Stimulated activated CD4-positive, alpha-beta T cell treated with anti-CD3 and anti-CD28 coated beads, Interleukin-4, amount 100 ng/mL, for 24 hours (primary cell): Measurements from ENCODE around the gene WDR11.

Experiments
- DNase-seq: peaks from one replicate; pipeline ENCODE4 v3.0.0-alpha.2; 2020

Gene WDR11

GRCh38 chr10:120850911-120851865 lies at the start of gene WDR11:
Gene WDR11 (plus strand): TSS chr10:120851362. CDS start chr10:120851421, 59 bp downstream.
- peak; percentile 80 for DNase-seq

DNA sequence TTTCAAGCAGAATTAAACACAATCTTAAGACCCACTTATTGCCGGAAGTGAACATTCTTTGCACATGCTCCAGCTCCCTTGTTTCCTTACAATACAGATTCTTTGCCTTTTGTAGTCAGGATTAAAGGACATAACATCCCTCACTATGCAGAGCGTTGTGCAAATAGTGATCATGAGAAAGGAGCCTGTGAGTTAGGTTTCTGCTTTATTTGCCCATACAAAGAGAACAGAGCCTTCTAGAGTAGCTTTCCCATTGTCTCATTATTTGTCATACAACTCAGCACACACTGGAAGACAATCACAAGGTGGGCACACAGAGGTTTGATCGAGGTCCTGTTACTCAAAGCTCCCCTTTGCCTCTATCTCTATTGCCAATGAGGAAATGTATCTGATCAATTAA lies 48.2 kb upstream of the WDR11 start:
- no peak for DNase-seq

DNA sequence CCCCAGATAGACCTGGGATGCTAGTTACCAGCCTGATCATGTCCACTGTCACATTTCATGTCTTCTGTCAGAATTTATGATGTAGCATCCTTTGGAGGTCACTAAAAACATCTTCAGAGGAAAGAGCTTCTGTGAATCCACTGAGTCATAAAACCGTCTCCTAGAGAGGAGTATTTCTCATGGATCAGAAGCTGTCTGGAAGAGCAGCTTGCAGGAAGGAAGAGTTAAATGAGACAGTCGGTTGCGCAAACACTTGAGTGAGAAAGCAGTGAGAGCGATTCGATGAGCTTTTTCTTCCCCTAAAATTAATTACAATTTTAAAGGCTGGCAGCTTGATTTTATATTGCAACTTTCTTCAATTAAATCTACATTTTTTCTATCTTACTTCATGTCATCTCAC lies 47.2 kb upstream of the WDR11 start:
- no peak for DNase-seq

DNA sequence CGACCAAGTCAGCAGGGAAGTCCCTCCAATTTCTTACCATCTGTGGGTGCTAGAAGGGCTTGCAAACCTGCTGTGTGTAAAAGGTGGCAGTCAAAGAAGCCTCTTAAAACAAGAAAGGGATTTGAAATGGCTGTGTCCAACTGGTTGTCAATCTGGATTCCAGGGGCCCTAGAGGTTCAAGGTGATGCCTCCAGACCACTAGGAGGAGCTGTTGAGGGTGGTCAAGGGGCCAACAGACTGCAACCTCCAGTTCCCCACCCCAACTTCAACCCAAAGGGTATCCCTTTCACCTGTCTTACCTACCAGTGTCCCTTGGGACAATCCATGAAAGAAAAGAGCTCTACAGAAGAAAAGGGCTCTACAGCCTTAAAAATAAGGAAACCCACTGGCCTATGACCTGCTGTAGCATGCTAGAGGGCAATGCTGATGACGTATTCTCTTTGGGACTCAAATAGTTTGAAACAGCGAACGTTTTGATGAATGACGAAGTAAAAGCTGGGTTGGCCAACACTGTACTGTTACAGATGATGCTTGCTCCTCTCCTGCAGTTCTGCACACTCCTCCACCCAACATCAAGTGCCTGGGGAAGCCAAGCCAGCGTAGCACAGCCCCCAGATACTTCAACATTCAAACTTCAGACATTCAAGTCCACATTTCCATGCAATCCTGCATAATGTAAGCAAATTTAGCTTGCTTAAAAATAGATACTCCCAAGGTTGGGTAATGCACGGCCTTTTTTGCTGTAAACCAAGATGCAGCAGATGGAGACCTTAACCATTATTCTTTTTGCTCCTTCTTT lies 45.9 kb upstream of the WDR11 start:
- no peak for DNase-seq

DNA sequence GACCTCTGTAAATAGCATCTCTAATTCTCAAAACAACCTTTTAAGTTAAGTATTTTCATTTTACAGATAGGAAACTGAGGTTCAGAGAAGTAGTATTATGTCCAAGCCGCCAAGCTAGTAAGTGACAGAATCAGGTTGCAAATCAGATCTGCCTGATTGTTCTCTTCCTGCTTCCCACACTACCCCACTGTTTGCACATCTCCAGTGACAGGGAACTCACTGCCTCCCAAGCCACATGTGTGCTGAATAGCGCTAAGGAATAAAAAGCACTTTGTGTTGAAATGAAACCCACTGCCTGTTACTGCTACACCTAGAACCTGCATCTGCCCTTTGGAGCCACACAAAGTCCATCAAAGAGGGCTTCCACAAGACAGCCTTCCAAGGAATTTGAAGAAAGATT lies 45.1 kb upstream of the WDR11 start:
- no peak for DNase-seq

DNA sequence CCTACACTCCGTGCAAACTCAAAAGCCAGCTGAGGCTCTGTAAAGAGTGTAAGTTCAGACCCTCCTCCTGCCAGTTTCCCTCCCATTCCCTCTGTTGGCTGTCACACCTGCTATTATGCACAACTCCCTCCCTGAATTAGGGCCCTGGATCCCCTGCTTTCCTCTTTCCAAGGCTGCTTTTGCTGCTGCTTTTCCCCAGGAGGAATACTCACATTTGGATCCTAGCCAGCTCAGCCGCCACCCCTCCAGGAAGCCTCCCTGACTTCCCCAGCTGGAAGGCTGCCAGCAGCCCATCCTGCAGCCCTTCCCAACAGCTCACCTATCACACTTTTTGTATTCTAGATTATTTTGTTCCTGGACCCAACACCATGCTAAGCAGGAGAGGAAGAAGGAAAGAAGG lies 40.9 kb upstream of the WDR11 start:
- DNase-seq = no peak

DNA sequence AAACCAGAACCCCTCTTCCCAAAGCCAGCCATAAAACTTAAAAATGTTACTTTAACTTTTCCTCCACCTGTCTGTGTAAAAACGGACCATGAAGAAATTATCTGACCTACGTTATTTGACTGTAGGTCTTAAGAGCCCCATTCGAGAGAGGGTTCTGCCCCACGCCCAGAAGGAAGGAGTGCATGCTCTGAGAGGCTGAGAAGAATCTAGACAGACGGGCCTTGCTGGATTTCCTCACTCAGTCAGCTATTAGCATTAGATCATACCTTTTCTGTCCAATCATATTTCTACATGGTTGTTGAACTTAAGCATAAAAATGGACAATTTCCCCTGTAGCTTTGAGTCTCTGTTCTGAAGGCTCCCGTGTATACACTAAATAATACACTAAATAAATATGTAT lies 38.1 kb upstream of the WDR11 start:
- DNase-seq = no peak

GRCh38 chr10:120818301-120818700 lies 32.9 kb upstream of the WDR11 start:
- DNase-seq = no peak

DNA sequence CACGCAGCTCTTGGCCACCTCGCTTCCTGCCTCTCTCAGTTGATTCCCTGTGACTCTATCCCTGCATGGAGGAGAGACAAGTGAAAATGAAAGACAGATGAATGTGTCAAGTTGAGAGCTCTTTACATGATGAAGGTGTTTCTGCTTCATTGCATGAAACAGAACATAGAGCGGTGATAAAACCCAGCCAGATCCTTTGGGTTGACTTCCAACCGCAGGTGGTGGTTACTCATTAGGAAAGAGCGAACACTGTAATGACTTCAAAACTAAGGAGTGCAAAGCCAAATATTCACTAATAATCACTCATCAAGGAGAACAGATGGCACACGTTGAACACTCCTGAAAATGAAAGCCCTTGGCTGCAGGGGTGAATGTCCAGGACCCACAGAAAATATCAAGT lies 31.8 kb upstream of the WDR11 start:
- no peak for DNase-seq

DNA sequence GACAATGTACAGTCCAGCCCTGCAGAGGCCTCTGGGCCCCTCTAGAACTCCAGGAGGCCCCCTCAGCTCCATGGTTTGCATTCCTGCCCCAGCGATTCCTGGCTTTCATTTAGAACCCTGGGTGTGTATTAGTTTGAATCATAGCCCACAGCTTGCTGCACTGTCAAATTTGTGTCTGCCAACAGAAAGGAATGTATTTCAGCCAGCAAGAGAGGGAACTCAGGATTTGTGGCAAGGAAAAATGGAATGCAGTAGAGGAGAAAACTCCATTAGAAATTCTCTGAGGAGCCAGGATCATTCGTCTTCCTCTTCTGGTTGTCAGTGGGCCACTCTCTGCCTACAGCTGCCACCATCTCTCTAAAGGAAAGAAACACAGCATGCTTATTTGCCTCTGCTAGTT lies 27.9 kb upstream of the WDR11 start:
- no peak for DNase-seq

GRCh38 chr10:120824881-120825309 lies 26.3 kb upstream of the WDR11 start:
- no peak for DNase-seq

DNA sequence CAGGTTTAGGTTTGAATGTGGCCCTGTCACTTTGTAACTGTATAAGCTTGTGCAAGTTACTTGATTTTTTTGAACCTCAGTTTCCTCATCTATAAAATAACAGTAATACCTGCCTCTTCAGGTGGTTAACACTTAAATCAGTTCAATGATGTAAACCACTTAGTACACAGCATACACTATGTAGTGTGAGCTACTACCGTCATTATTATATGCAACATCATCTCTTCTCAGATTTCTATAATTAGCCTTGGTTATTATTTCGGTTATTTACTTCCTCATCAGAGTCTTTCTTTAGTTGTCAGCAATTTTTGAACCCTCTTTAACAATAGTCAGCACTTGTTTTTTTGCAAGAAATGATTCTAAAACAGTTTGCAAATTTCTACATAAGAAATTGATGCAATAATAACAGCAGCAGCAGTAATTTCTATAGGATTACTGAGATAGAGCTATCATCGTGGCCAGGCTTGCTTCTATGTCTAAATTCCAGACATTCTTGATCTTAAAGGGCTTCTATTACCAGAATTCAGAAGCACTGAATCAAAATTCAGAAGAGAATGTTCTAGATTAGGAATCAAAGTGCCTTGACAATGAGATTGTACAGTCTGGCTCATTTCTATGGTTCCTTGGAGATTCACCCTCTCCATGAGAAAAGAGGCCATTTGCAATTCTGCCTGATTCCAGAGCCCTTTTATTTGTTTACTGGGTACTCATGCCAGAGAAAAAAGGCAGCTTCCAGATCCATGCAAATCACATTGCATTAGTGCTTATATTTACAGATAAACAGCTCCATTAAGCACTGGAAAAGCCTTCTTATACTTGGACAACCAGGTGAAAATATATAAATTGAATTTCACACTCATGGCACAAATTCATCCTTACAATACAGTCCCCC lies 25.0 kb upstream of the WDR11 start:
- no peak for DNase-seq

- no peak for DNase-seq
Observed at GRCh38 chr10:120827251-120827875, 23.8 kb upstream of the WDR11 start.

- no peak for DNase-seq
Observed at GRCh38 chr10:120828763-120829319, 22.3 kb upstream of the WDR11 start.

GRCh38 chr10:120832106-120832505 lies 19.1 kb upstream of the WDR11 start:
- DNase-seq = no peak

DNA sequence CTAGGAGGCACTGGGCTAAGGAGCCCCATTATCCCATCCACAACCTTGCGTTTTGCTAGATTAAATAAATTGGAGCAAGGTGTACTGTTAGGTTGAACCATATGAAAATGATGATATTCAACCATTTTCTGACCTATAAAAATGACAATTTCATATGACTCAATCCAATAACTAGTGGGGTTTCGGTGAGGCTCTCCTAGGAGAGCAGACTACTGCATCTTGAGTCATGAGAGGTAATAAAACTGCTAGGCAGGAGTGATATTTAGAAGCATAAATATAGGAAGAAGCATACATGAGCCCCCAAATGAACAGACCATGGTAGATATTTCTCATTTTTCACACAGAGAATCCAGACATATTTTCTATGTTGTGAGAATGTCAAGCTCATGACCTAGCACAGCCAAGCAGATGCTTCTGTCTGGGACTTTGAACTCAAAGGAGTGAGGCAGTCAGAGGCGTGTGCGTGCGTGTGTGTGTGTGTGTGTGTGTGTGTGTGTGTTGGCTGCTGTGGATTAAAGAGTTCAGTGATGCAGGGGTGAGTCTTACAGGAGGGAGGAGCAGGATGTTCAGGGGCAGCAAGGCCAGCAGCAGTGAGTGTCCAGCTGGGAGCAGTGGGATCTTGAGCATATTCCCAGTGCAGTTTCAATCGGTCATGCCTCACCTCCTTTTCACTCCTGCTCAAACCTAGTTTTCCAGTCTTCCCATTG lies 17.8 kb upstream of the WDR11 start:
- no peak for DNase-seq

GRCh38 chr10:120835603-120836002 lies 15.6 kb upstream of the WDR11 start:
- no peak for DNase-seq

- no peak for DNase-seq
Observed at GRCh38 chr10:120838941-120839340, 12.2 kb upstream of the WDR11 start.

GRCh38 chr10:120841522-120842189 lies 9.5 kb upstream of the WDR11 start:
- no peak for DNase-seq

DNA sequence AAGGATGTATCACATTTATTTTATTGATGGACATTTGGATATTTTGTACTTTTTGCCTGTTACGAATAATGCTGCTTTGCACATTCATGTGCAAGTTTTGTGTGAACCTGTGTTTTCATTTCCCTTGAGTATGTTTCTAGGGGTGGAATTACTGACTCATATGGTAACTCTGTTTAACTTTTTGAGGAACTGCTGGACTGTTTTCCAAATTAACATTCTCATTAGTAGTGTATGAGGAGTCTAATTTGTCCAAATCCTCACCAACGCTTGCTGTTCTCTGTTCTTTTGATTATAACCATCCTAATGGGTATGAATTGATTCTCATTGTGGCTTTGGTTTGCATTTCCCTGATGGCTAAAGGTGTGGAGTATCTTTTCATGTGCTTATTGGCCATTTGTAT lies 3.2 kb downstream of the WDR11 start:
- DNase-seq = no peak
